Endothelial cell (in vitro differentiated cells): ENCODE measurements around the gene C16orf90. TPM values are rescaled to one million over a fixed set of nuclear protein-coding genes. Genes with fewer than 3 reads are reported as not detected.
"Not testable (repeated sequence)": the region's sequence is repeated elsewhere in the genome, so short reads cannot be mapped to it uniquely, and the experiment has no call there.

ENCODE experiments used
- DNase-seq: peaks from one replicate; pipeline ENCODE4 v3.0.0; 2021; ENCODE audit warnings: low spot score
- H3K27ac Mint-ChIP-seq: one replicate; pipeline ENCODE4 v1.8.0; 2021; ENCODE audit warnings: mixed read lengths, inconsistent platforms; ENCODE audit not compliant: unreplicated experiment
- H3K27me3 Mint-ChIP-seq: one replicate; pipeline ENCODE4 v1.8.0; 2021; ENCODE audit warnings: mild to moderate bottlenecking, moderate library complexity, mixed read lengths, inconsistent platforms; ENCODE audit not compliant: unreplicated experiment
- H3K36me3 Mint-ChIP-seq: one replicate; pipeline ENCODE4 v1.8.0; 2021; ENCODE audit warnings: mild to moderate bottlenecking, low read depth, mixed read lengths, inconsistent platforms; ENCODE audit not compliant: unreplicated experiment
- H3K4me1 Mint-ChIP-seq: one replicate; pipeline ENCODE4 v1.8.0; 2021; ENCODE audit warnings: mild to moderate bottlenecking, mixed read lengths, inconsistent platforms; ENCODE audit not compliant: unreplicated experiment
- H3K4me3 Mint-ChIP-seq: one replicate; pipeline ENCODE4 v1.8.0; 2021; ENCODE audit warnings: mild to moderate bottlenecking, mixed read lengths, inconsistent platforms; ENCODE audit not compliant: unreplicated experiment
- H3K9me3 Mint-ChIP-seq: one replicate; pipeline ENCODE4 v1.8.0; 2021; ENCODE audit warnings: mixed read lengths, inconsistent platforms; ENCODE audit not compliant: unreplicated experiment
- CTCF ChIP-seq: fragments of 200-600 bp; sonication (generic); IDR thresholded peaks from one replicate; pipeline ENCODE4 v1.5.0; 2021; ENCODE audit warnings: antibody characterized with exemption; ENCODE audit not compliant: unreplicated experiment
- total RNA-seq: library from RNA; stranded (reverse); fragmentation: NEBNext Ultra II Directional; extraction: Animal tissue kit (Norgen Biotek cat#: 25700); gene quantifications from one replicate; pipeline ENCODE4 v1.2.1, GENCODE V29; 2021; ENCODE audit not compliant: unreplicated experiment

C16orf90 gene
- total RNA-seq, 1 donor from 2014 or later: not detected

GRCh38 chr16:3528406-3528805 lies 33.1 kb upstream of the C16orf90 start:
- Mint-ChIP-seq H3K36me3 (peaks cover 24% of the 10 kb centered on the region), H3K4me1 (peaks cover 8% of the 10 kb centered on the region), H3K27me3 (no peaks in the 10 kb centered on the region), H3K4me3 (peak overlapping the region; percentile 66), H3K9me3 (peaks cover 5% of the 10 kb centered on the region), H3K27ac (peak overlapping the region; percentile 48)
- no peak for DNase-seq
- no peak for TF ChIP-seq CTCF

- not testable (repeated sequence) for H3K4me1 Mint-ChIP-seq, H3K27me3 Mint-ChIP-seq, H3K9me3 Mint-ChIP-seq, H3K27ac Mint-ChIP-seq
- peak; percentile 58 for TF ChIP-seq CTCF
- DNase-seq: peak; percentile 56
- peak overlapping the region; percentile 37 for H3K4me3 Mint-ChIP-seq
- peaks cover 33% of the 10 kb centered on the region for H3K36me3 Mint-ChIP-seq
Measured at GRCh38 chr16:3527216-3527829, 32.0 kb upstream of the C16orf90 start.

GRCh38 chr16:3525951-3526350 lies 30.7 kb upstream of the C16orf90 start:
- Mint-ChIP-seq H3K27me3 (no peaks in the 10 kb centered on the region), H3K4me1 (peaks cover 8% of the 10 kb centered on the region), H3K36me3 (peaks cover 33% of the 10 kb centered on the region), H3K27ac (peak overlapping the region; percentile 42), H3K9me3 (peaks cover 5% of the 10 kb centered on the region), H3K4me3 (no peak overlapping the region)
- DNase-seq: no peak
- TF ChIP-seq CTCF: no peak

DNA sequence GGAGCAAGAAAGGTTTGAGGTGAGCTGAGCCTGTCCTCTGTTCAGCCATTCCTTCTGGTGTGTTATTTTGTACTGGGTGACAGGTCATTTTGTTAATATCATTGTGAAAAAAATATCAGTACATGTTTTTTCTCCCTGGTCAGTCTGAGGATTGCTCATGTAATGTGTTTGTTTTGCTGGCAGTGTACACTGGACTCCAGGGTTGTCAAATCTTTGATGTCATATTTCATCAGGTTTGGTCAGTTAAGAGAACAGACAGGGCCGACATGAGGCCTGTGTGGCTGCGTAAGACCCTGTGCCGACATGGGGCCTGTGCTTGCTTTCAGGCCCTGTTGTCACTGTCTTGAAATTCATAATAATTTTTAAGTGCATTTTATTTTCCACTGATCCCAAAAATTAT lies 28.0 kb upstream of the C16orf90 start:
- Mint-ChIP-seq H3K27ac (no peak overlapping the region), H3K4me1 (peaks cover 8% of the 10 kb centered on the region), H3K4me3 (no peak overlapping the region), H3K27me3 (no peaks in the 10 kb centered on the region), H3K9me3 (no peaks in the 10 kb centered on the region), H3K36me3 (peaks cover 33% of the 10 kb centered on the region)
- TF ChIP-seq CTCF: no peak
- no peak for DNase-seq

GRCh38 chr16:3520841-3521240 lies 25.6 kb upstream of the C16orf90 start:
- Mint-ChIP-seq H3K4me1 (peaks cover 5% of the 10 kb centered on the region), H3K27me3 (peaks cover 1% of the 10 kb centered on the region), H3K9me3 (no peaks in the 10 kb centered on the region), H3K4me3 (no peak overlapping the region), H3K36me3 (peaks cover 17% of the 10 kb centered on the region), H3K27ac (no peak overlapping the region)
- no peak for TF ChIP-seq CTCF
- DNase-seq: no peak
